H9 (cell line): Measurements from ENCODE around the gene NDUFAB1. TPM values are rescaled to one million over a fixed set of nuclear protein-coding genes. Genes with fewer than 3 reads are reported as not detected.

Experiments used
- DNase-seq: peaks from one replicate; pipeline ENCODE4 v3.0.0-alpha.2; 2017
- H2AFZ ChIP-seq: one replicate; pipeline ENCODE4 v1.6.1; 2013; ENCODE audit warnings: mild to moderate bottlenecking, low read length, control low read depth, moderate library complexity
- H2AK5ac ChIP-seq: 2 replicates; pipeline ENCODE4 v1.6.1; 2013; ENCODE audit warnings: low read length, control low read depth, mixed read lengths; ENCODE audit not compliant: insufficient read length
- H2BK120ac ChIP-seq: one replicate; pipeline ENCODE4 v1.6.1; 2013; ENCODE audit warnings: low read depth, mild to moderate bottlenecking, low read length, control low read depth, inconsistent platforms; ENCODE audit not compliant: poor library complexity, severe bottlenecking
- H2BK12ac ChIP-seq: 2 replicates; pipeline ENCODE4 v1.6.1; 2013; ENCODE audit warnings: low read length, control low read depth, mixed read lengths, low read depth; ENCODE audit not compliant: insufficient read length
- H2BK15ac ChIP-seq: 2 replicates; pipeline ENCODE4 v1.6.1; 2013; ENCODE audit warnings: low read depth, low read length, control low read depth
- H2BK20ac ChIP-seq: one replicate; pipeline ENCODE4 v1.6.1; 2013; ENCODE audit warnings: low read depth, mild to moderate bottlenecking, low read length, control low read depth, inconsistent platforms; ENCODE audit not compliant: poor library complexity, severe bottlenecking
- H2BK5ac ChIP-seq: 2 replicates; pipeline ENCODE4 v1.6.1; 2013; ENCODE audit warnings: low read length, control low read depth, mixed read lengths; ENCODE audit not compliant: insufficient read length
- H3K14ac ChIP-seq: 2 replicates; pipeline ENCODE4 v1.6.1; 2013; ENCODE audit warnings: low read length, control low read depth; ENCODE audit not compliant: insufficient read depth
- H3K18ac ChIP-seq: 2 replicates; pipeline ENCODE4 v1.6.1; 2013; ENCODE audit warnings: low read depth, mild to moderate bottlenecking, mixed read lengths, low read length, control low read depth; ENCODE audit not compliant: insufficient read length
- H3K23ac ChIP-seq: 2 replicates; pipeline ENCODE4 v1.6.1; 2013; ENCODE audit warnings: low read length, control low read depth, mixed read lengths, low read depth; ENCODE audit not compliant: insufficient read length
- H3K23me2 ChIP-seq: 2 replicates; pipeline ENCODE4 v1.6.1; 2013; ENCODE audit warnings: low read depth, mild to moderate bottlenecking, mixed read lengths, low read length, control low read depth; ENCODE audit not compliant: insufficient read length, poor library complexity, severe bottlenecking
- H3K27ac ChIP-seq: 2 replicates; pipeline ENCODE4 v1.5.1; 2013; ENCODE audit warnings: low read length, control low read depth, mixed read lengths, low read depth; ENCODE audit not compliant: insufficient read length
- H3K27me3 ChIP-seq: 2 replicates; pipeline ENCODE4 v1.6.1; 2013; ENCODE audit warnings: low read length, control low read depth, inconsistent platforms; ENCODE audit not compliant: insufficient read depth
- H3K4ac ChIP-seq: 2 replicates; pipeline ENCODE4 v1.6.1; 2013; ENCODE audit warnings: low read depth, mild to moderate bottlenecking, control low read depth, inconsistent platforms, low read length, moderate library complexity
- H3K4me1 ChIP-seq: 2 replicates; pipeline ENCODE4 v1.6.1; 2013; ENCODE audit warnings: low read length, control low read depth, inconsistent platforms; ENCODE audit not compliant: insufficient read depth
- H3K4me2 ChIP-seq: 2 replicates; pipeline ENCODE4 v1.6.1; 2013; ENCODE audit warnings: low read length, control low read depth, mixed read lengths; ENCODE audit not compliant: insufficient read length, insufficient read depth
- H3K56ac ChIP-seq: 2 replicates; pipeline ENCODE4 v1.6.1; 2013; ENCODE audit warnings: low read depth, mild to moderate bottlenecking, mixed read lengths, low read length, control low read depth; ENCODE audit not compliant: insufficient read length
- H3K79me1 ChIP-seq: 2 replicates; pipeline ENCODE4 v1.6.1; 2013; ENCODE audit warnings: low read depth, mild to moderate bottlenecking, moderate library complexity, low read length, control low read depth, inconsistent platforms; ENCODE audit not compliant: insufficient read depth, poor library complexity, severe bottlenecking
- H3K79me2 ChIP-seq: 2 replicates; pipeline ENCODE4 v1.6.1; 2013; ENCODE audit warnings: low read length, control low read depth, inconsistent platforms; ENCODE audit not compliant: insufficient read depth
- H3K9ac ChIP-seq: 2 replicates; pipeline ENCODE4 v1.6.1; 2013; ENCODE audit warnings: low read length, control low read depth, mixed read lengths; ENCODE audit not compliant: insufficient read length; ENCODE audit errors: extremely low read depth
- H3K9me3 ChIP-seq: one replicate; pipeline ENCODE4 v1.6.1; 2013; ENCODE audit warnings: low read depth, low read length, inconsistent platforms; ENCODE audit not compliant: control insufficient read depth
- H3T11ph ChIP-seq: one replicate; pipeline ENCODE4 v1.6.1; 2013; ENCODE audit warnings: mild to moderate bottlenecking, low read length, control low read depth, inconsistent platforms
- H4K20me1 ChIP-seq: one replicate; pipeline ENCODE4 v1.6.1; 2013; ENCODE audit not compliant: control insufficient read depth, insufficient read length, insufficient read depth
- H4K5ac ChIP-seq: 2 replicates; pipeline ENCODE4 v1.6.1; 2013; ENCODE audit warnings: low read depth, mild to moderate bottlenecking, mixed read lengths, low read length, control low read depth; ENCODE audit not compliant: insufficient read length
- H4K8ac ChIP-seq: replicated peaks from 2 replicates; pipeline ENCODE4 v1.6.1; 2013; ENCODE audit warnings: low read length, control low read depth, mixed read lengths, low read depth; ENCODE audit not compliant: insufficient read length
- H4K91ac ChIP-seq: 2 replicates; pipeline ENCODE4 v1.6.1; 2013; ENCODE audit warnings: low read depth, mild to moderate bottlenecking, moderate library complexity, mixed read lengths, low read length, control low read depth; ENCODE audit not compliant: insufficient read length
- H3K27ac Mint-ChIP-seq, 3 experiments: 2 replicates in 2 of 3; 3 replicates in 1 of 3; pipeline ENCODE4 v1.8.0; 2020 to 2021; ENCODE audit warnings: mixed read lengths in 3 of 3, mild to moderate bottlenecking in 1 of 3, moderate library complexity in 1 of 3
- H3K27me3 Mint-ChIP-seq: 2 replicates; pipeline ENCODE4 v1.8.0; 2021; ENCODE audit warnings: low read depth, mild to moderate bottlenecking, moderate library complexity, mixed read lengths
- H3K36me3 Mint-ChIP-seq, 3 experiments: 2 replicates in 2 of 3; 3 replicates in 1 of 3; pipeline ENCODE4 v1.8.0; 2020 to 2021; ENCODE audit warnings: low read depth in 3 of 3, mixed read lengths in 3 of 3; ENCODE audit not compliant: insufficient read depth in 1 of 3
- H3K4me1 Mint-ChIP-seq, 2 experiments: 2 replicates each; pipeline ENCODE4 v1.8.0; 2020; ENCODE audit warnings: mixed read lengths in 2 of 2
- H3K4me3 Mint-ChIP-seq, 2 experiments: 2 replicates in 1 of 2; 3 replicates in 1 of 2; pipeline ENCODE4 v1.8.0; 2020 to 2021; ENCODE audit warnings: mild to moderate bottlenecking in 2 of 2, mixed read lengths in 2 of 2, moderate library complexity in 1 of 2
- H3K9me3 Mint-ChIP-seq, 2 experiments: 2 replicates in 1 of 2; 3 replicates in 1 of 2; pipeline ENCODE4 v1.8.0; 2020; ENCODE audit warnings: mild to moderate bottlenecking in 2 of 2, mixed read lengths in 2 of 2, moderate library complexity in 1 of 2
- CTCF ChIP-seq: fragments of 200-600 bp; sonication (generic); conservative IDR thresholded peaks from 3 replicates; pipeline ENCODE4 v1.8.0; 2021; ENCODE audit warnings: antibody characterized with exemption, mild to moderate bottlenecking
- WGBS: extraction: QIAGEN DNeasy Blood & Tissue Kit; methylation state at CpG from one replicate; pipeline ENCODE4 v1.1.7; 2013; ENCODE audit warnings: missing lambda C conversion rate, low lambda C conversion rate, mixed read lengths; ENCODE audit not compliant: insufficient read length; ENCODE audit errors: extremely low coverage; 5-methylcytosine and 5-hydroxymethylcytosine counted together
- total RNA-seq: library from RNA; stranded (reverse); gene quantifications from 2 replicates; pipeline ENCODE4 v1.2.1, GENCODE V29; 2021

NDUFAB1 gene
- total RNA-seq, 1 experiment from 2014 or later, result 192 TPM

- Histone ChIP-seq H3K27ac (no peak overlapping the region), H3T11ph (no peak overlapping the region), H3K18ac (no peak overlapping the region), H3K23ac (no peak overlapping the region), H3K56ac (no peak overlapping the region), H4K20me1 (no peaks in the 10 kb centered on the region), H3K23me2 (no peaks in the 10 kb centered on the region), H2BK120ac (no peak overlapping the region), H2BK5ac (no peak overlapping the region), H3K14ac (no peak overlapping the region), H2AK5ac (no peak overlapping the region), H3K79me2 (no peaks in the 10 kb centered on the region), H4K5ac (no peak overlapping the region), H4K8ac (no peak overlapping the region), H2AFZ (no peak overlapping the region), H2BK12ac (no peak overlapping the region), H4K91ac (no peak overlapping the region), H3K4me2 (no peak overlapping the region), H2BK15ac (no peak overlapping the region), H3K4me1 (no peaks in the 10 kb centered on the region), H3K27me3 (no peaks in the 10 kb centered on the region), H3K79me1 (no peaks in the 10 kb centered on the region), H3K4ac (no peak overlapping the region), H2BK20ac (no peak overlapping the region), H3K9me3 (no peaks in the 10 kb centered on the region), H3K9ac (no peak overlapping the region)
- H3K4me3 Mint-ChIP-seq, result no peak overlapping the region
- H3K27ac Mint-ChIP-seq, result peak overlapping the region in 1 of 3 experiments; percentile 82; a peak in 2 of 7 replicates
- no peaks in the 10 kb centered on the region for H3K4me1 Mint-ChIP-seq
- no peak for DNase-seq
- H3K36me3 Mint-ChIP-seq, result peaks cover 27 to 79% (median 52%) of the 10 kb centered on the region in 3 experiments; a peak in 6 of 7 replicates
- TF ChIP-seq CTCF, result no peak
- WGBS, result no CpG with 5 or more reads among the region's 1 CpG
- H3K27me3 Mint-ChIP-seq, result no peaks in the 10 kb centered on the region
- H3K9me3 Mint-ChIP-seq, result no peaks in the 10 kb centered on the region
These were observed 57.2 kb downstream of the NDUFAB1 start for GRCh38 chr16:23538919-23539278.
